HUES64 (cell line): ENCODE results near the gene UBE2F.
"Not testable (repeated sequence)": the region's sequence is repeated elsewhere in the genome, so short reads cannot be mapped to it uniquely, and the experiment has no call there.

Experiments used
- H3K27ac ChIP-seq: 2 replicates; pipeline ENCODE4 v1.7.0; 2013; ENCODE audit warnings: low read depth, low read length, inconsistent platforms
- H3K27me3 ChIP-seq: 2 replicates; pipeline ENCODE4 v1.6.1; 2013; ENCODE audit warnings: mild to moderate bottlenecking, low read length; ENCODE audit not compliant: insufficient read depth
- H3K36me3 ChIP-seq: 2 replicates; pipeline ENCODE4 v1.6.1; 2013; ENCODE audit warnings: mild to moderate bottlenecking, low read length; ENCODE audit not compliant: insufficient read depth
- H3K4me1 ChIP-seq: 2 replicates; pipeline ENCODE4 v1.6.1; 2013; ENCODE audit warnings: mild to moderate bottlenecking, low read length, moderate library complexity; ENCODE audit not compliant: insufficient read depth
- H3K4me3 ChIP-seq: 2 replicates; pipeline ENCODE4 v1.5.1; 2013; ENCODE audit warnings: mild to moderate bottlenecking, low read length, moderate library complexity
- H3K9ac ChIP-seq: 2 replicates; pipeline ENCODE4 v1.6.1; 2013; ENCODE audit warnings: mild to moderate bottlenecking, low read depth, low read length
- H3K9me3 ChIP-seq: 2 replicates; pipeline ENCODE4 v1.6.1; 2013; ENCODE audit warnings: low read depth, low read length; ENCODE audit not compliant: insufficient read depth
- WGBS: fragments of 150-250, 120-280 bp; methylation state at CpG from one replicate; pipeline ENCODE4 v1.1.7; 2013; ENCODE audit warnings: missing lambda C conversion rate; 5-methylcytosine and 5-hydroxymethylcytosine counted together

The UBE2F gene

GRCh38 chr2:238053191-238053776 lies 86.5 kb downstream of the UBE2F start:
- Histone ChIP-seq H3K4me1 (no peaks in the 10 kb centered on the region), H3K4me3 (no peak overlapping the region), H3K9ac (no peak overlapping the region), H3K27ac (no peak overlapping the region), H3K27me3 (no peaks in the 10 kb centered on the region), H3K9me3 (no peaks in the 10 kb centered on the region), H3K36me3 (no peaks in the 10 kb centered on the region)
- 97% methylated on average over 2 of the region's 2 CpGs for whole genome bisulfite sequencing

GRCh38 chr2:238055841-238056240 lies 89.0 kb downstream of the UBE2F start:
- WGBS: 87% methylated on average over 3 of the region's 3 CpGs
- no peak overlapping the region for H3K27ac ChIP-seq

GRCh38 chr2:238057696-238058575 lies 91.1 kb downstream of the UBE2F start:
- not testable (repeated sequence) for H3K9ac ChIP-seq, H3K9me3 ChIP-seq, H3K36me3 ChIP-seq, H3K4me3 ChIP-seq, H3K27ac ChIP-seq, H3K27me3 ChIP-seq
- peaks cover 14% of the 10 kb centered on the region for H3K4me1 ChIP-seq
- 95% methylated on average over 44 of the region's 44 CpGs for WGBS

More at GRCh38 chr2:238055841-238056240, 89.0 kb downstream of the UBE2F start:
- H3K36me3 ChIP-seq: no peaks in the 10 kb centered on the region
- H3K27me3 ChIP-seq: no peaks in the 10 kb centered on the region
- peaks cover 4% of the 10 kb centered on the region; the same call in 1 of the 2 replicates for H3K4me1 ChIP-seq
- H3K4me3 ChIP-seq: no peak overlapping the region
- no peak overlapping the region for H3K9ac ChIP-seq
- no peaks in the 10 kb centered on the region for H3K9me3 ChIP-seq

- Histone ChIP-seq H3K9ac (no peak overlapping the region), H3K4me1 (peaks cover 17% of the 10 kb centered on the region), H3K27ac (no peak overlapping the region), H3K4me3 (peak overlapping the region; percentile 78), H3K27me3 (no peaks in the 10 kb centered on the region), H3K9me3 (no peaks in the 10 kb centered on the region), H3K36me3 (peaks cover 9% of the 10 kb centered on the region)
- 95% methylated on average over 3 of the region's 3 CpGs for WGBS
Observed at GRCh38 chr2:238059505-238059904, 92.7 kb downstream of the UBE2F start.

GRCh38 chr2:238060096-238060541 lies 93.3 kb downstream of the UBE2F start:
- H3K9ac ChIP-seq: peak overlapping the region; percentile 88
- H3K36me3 ChIP-seq: peaks cover 15% of the 10 kb centered on the region
- 3% methylated on average over 18 of the region's 18 CpGs for WGBS
- H3K27me3 ChIP-seq: no peaks in the 10 kb centered on the region
- H3K27ac ChIP-seq: peak overlapping the region; percentile 78
- H3K4me3 ChIP-seq: peak overlapping the region; percentile 78
- H3K4me1 ChIP-seq: peaks cover 17% of the 10 kb centered on the region
- H3K9me3 ChIP-seq: no peaks in the 10 kb centered on the region

GRCh38 chr2:238060542-238061314 lies 93.9 kb downstream of the UBE2F start, which contains the start of gene SCLY:
Gene SCLY (plus strand): TSS chr2:238061001. CDS start chr2:238061055, 54 bp downstream.
- peak within 1 kb of the TSS; percentile 78 for H3K27ac ChIP-seq
- H3K9ac ChIP-seq: peak within 1 kb of the TSS; percentile 88
- peak within 1 kb of the TSS; percentile 78 for H3K4me3 ChIP-seq
- under 1% methylated on average over 98 of the region's 98 CpGs for WGBS
- peaks cover 20% of the 10 kb centered on the region for H3K36me3 ChIP-seq
- no peaks in the 10 kb centered on the region for H3K9me3 ChIP-seq
- no peaks in the 10 kb centered on the region for H3K27me3 ChIP-seq
- H3K4me1 ChIP-seq: peaks cover 17% of the 10 kb centered on the region

GRCh38 chr2:238061315-238062202 lies 94.7 kb downstream of the UBE2F start:
- Histone ChIP-seq H3K9ac (peak overlapping the region; percentile 79), H3K27me3 (no peaks in the 10 kb centered on the region), H3K27ac (peak overlapping the region; percentile 77), H3K4me3 (peak overlapping the region; percentile 78), H3K9me3 (no peaks in the 10 kb centered on the region), H3K36me3 (peaks cover 29% of the 10 kb centered on the region), H3K4me1 (peaks cover 17% of the 10 kb centered on the region)
- WGBS: 4% methylated on average over 29 of the region's 29 CpGs

- H3K27ac ChIP-seq: no peak overlapping the region
- 93% methylated on average over 8 of the region's 8 CpGs for WGBS
- peaks cover 17% of the 10 kb centered on the region for H3K4me1 ChIP-seq
- no peak overlapping the region for H3K9ac ChIP-seq
- no peaks in the 10 kb centered on the region for H3K9me3 ChIP-seq
- no peaks in the 10 kb centered on the region for H3K27me3 ChIP-seq
- H3K36me3 ChIP-seq: peaks cover 49% of the 10 kb centered on the region
- no peak overlapping the region for H3K4me3 ChIP-seq
Observed at GRCh38 chr2:238063414-238064189, 96.8 kb downstream of the UBE2F start.

GRCh38 chr2:238064376-238064775 lies 97.6 kb downstream of the UBE2F start:
- WGBS: 95% methylated on average over 7 of the region's 7 CpGs
- H3K27me3 ChIP-seq: no peaks in the 10 kb centered on the region
- H3K9me3 ChIP-seq: no peaks in the 10 kb centered on the region
- H3K9ac ChIP-seq: no peak overlapping the region
- peaks cover 57% of the 10 kb centered on the region for H3K36me3 ChIP-seq
- H3K27ac ChIP-seq: no peak overlapping the region
- peaks cover 17% of the 10 kb centered on the region for H3K4me1 ChIP-seq
- H3K4me3 ChIP-seq: no peak overlapping the region
